Rectal smooth muscle tissue (tissue), 1 donor: ENCODE results near the gene OTOP2.
"Not testable (repeated sequence)": the region's sequence is repeated elsewhere in the genome, so short reads cannot be mapped to it uniquely, and the experiment has no call there.

ENCODE experiments used
- H3K27ac ChIP-seq: one replicate; pipeline ENCODE4 v1.7.0; 2013; ENCODE audit warnings: low read depth, low read length, inconsistent platforms
- H3K27me3 ChIP-seq: one replicate; pipeline ENCODE4 v1.7.0; 2013; ENCODE audit warnings: low read length; ENCODE audit not compliant: control insufficient read depth, insufficient read depth
- H3K36me3 ChIP-seq: one replicate; pipeline ENCODE4 v1.7.0; 2013; ENCODE audit warnings: low read length; ENCODE audit not compliant: control insufficient read depth, insufficient read depth
- H3K4me1 ChIP-seq: one replicate; pipeline ENCODE4 v1.7.0; 2013; ENCODE audit warnings: low read length; ENCODE audit not compliant: control insufficient read depth, insufficient read depth
- H3K4me3 ChIP-seq: one replicate; pipeline ENCODE4 v1.7.0; 2013; ENCODE audit warnings: low read length
- H3K9ac ChIP-seq: one replicate; pipeline ENCODE4 v1.7.0; 2013; ENCODE audit warnings: low read length

Gene OTOP2

DNA sequence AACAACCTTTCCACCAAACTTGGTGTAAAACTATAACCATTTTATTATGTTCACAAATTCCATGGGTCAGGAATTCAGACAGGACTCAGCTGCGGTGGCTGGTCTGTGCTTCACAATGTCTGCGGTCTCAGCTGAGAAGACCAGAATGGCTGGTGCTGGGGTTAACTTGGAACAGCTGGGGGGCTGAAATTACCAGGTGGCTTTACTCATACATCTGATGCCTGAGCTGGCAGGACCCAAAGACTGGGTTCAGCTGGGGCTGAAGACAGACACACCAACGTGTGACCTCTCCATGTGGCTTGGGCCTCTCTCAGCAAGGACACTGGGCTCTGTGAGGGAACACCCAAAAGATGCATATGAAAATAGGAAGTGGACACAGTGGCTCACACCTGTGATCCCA lies 54.2 kb downstream of the OTOP2 start:
- Histone ChIP-seq H3K4me1 (peaks cover 6% of the 10 kb centered on the region), H3K4me3 (no peak overlapping the region), H3K36me3 (no peaks in the 10 kb centered on the region), H3K27ac (no peak overlapping the region), H3K27me3 (peaks cover 3% of the 10 kb centered on the region), H3K9ac (no peak overlapping the region)

DNA sequence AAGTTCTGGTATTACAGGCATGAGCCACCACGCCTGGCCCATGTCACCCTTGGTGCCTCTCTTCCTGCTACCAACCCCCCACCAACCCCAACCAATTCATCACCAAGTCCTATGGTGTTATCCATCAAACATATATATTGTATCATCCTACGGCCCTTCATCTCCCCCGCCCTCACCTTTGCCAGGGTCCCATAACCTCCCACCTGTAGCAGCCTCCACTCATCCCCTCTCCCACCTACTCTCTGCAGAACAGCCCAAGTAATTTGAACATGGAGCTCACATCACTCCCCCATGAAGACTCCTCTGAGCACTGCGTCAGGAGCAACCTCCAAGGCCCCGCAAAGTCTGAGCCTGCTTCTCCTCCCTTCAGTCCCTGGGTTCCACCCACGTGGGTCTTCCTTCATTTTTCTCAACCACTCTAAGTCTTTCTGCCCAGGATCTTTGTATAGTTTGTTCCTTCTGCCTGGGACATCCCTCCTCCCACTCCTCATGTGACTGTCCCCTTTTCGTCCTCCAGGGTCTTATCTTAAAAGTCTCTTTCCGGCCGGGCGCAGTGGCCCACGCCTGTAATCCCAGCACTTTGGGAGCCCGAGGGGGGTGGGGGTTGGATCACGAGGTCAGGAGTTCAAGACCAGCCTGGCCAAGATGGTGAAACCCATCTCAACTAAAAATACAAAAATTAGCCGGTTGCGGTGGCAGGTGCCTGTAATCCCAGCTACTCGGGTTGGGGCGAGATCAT lies 55.5 kb downstream of the OTOP2 start:
- Histone ChIP-seq H3K9ac (no peak overlapping the region), H3K27me3 (peaks cover 1% of the 10 kb centered on the region), H3K27ac (no peak overlapping the region)

DNA sequence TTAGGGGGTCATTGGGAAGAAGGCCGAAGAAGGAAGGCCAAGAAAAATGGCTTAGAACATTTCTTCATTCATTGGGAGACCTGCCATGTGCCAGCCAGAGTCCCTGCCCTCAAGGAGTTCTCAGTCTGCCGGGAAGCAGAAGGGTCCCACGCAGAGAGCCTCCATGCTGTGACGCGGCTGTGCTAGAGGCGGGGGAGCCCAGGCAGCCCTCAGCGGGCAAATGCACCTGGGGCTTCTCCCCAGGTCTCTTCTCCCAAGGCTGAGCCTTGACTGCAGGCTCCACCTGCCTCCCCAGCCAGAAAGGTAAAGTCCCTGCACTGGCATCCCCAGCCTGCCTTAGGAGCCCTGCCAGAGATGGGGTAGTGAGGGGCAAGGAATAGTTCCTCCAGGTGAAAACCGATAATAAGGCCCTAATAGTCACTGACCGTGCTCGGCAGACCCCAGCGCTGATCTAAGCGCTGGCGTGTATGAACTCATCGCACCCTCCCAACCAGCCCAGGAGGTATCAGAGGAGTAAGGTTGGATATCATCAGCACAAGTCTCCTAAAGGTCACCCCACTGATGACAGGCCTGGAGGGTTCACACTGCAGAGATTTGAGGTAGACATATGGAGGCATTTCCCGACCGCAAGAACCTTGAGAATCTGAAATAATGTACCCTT lies 57.4 kb downstream of the OTOP2 start:
- Histone ChIP-seq H3K9ac (peak overlapping the region; percentile 63), H3K27me3 (no peaks in the 10 kb centered on the region), H3K36me3 (no peaks in the 10 kb centered on the region), H3K4me1 (peaks cover 6% of the 10 kb centered on the region), H3K27ac (peak overlapping the region; percentile 65), H3K4me3 (peak overlapping the region; percentile 81)

More for the DNA sequence above, 55.5 kb downstream of the OTOP2 start:
- no peak overlapping the region for H3K4me3 ChIP-seq
- H3K4me1 ChIP-seq = peaks cover 6% of the 10 kb centered on the region
- no peaks in the 10 kb centered on the region for H3K36me3 ChIP-seq

DNA sequence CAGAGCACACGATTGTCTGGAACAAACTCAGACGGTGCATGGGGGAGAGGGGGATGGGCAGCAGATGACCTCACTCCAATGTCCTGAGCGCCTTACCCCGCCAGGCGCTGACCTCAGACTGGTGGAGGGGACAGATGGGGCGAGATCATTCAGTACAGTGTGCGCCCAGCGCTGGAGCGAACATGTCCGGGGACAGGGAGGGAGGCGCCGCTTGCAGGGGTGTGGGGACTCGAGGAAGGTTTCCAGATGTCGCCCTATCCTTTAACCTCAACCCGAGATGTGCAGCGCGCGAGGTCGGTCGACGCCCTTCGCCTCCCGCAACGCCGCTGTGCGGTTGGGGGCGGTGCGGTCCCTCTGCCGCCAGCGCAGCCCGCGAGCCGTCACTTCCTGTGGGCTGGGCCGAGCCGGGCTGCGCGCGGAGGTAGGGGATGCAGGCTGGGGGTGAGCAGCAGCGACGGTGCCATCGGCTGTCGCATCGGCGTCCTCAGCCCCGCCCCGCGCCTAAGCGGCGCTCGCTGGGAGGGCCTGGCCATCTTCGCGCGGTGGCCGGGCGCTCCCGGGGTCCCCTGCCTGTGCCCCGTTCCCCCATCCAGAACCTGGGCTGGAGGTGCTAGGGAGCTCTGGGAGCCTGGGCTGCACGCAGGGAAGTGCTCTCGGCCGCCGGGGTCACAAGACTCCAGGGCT lies 58.0 kb downstream of the OTOP2 start:
- H3K9ac ChIP-seq = peak overlapping the region; percentile 63
- peak overlapping the region; percentile 65 for H3K27ac ChIP-seq

DNA sequence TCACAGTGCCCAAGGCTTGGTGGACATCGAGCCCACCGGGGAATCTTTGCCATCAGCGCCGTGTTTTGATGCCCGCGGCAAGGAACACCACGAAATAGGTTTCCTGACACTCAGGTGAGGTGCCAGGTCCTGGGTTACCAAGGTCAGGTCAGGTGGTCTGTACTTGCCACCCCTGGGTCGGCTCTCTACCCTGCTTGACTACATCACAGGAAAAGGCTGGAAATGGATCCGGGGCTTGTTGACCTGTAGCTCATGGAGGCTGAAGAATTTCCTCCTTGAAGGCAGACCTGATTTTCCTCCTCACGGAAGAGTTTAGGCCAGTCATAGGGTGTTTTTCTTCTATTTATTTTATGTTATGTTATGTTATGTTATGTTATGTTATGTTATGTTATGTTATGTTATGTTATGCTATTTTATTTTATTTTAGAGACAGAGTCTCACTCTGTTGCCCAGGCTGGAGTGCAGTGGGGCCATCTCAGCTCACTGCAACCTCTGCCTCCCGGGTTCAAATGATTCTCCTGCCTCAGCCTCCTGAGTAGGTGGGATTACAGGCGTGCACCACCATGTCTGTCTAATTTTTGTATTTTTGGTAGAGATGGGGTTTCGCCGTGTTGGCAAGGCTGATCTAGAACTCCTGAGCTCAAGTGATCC lies 58.7 kb downstream of the OTOP2 start:
- Histone ChIP-seq H3K4me3 (peak overlapping the region; percentile 81), H3K9ac (peak overlapping the region; percentile 63), H3K27ac (peak overlapping the region; percentile 65)
- not testable (repeated sequence) for H3K36me3 ChIP-seq, H3K27me3 ChIP-seq, H3K4me1 ChIP-seq

More for the DNA sequence above, 58.0 kb downstream of the OTOP2 start:
- Histone ChIP-seq H3K36me3 (no peaks in the 10 kb centered on the region), H3K4me3 (peak overlapping the region; percentile 81), H3K27me3 (no peaks in the 10 kb centered on the region), H3K4me1 (peaks cover 6% of the 10 kb centered on the region)
